ENCODE data around the gene PANK4. TPM values are rescaled to one million over a fixed set of nuclear protein-coding genes. Genes with fewer than 3 reads are reported as not detected.

Gene PANK4
- total and polyA plus RNA-seq, 2 donors (not counting 3 experiments of a cell fraction or from before 2014, with no cell fraction given) = 22.1 to 34.0 TPM

DNA sequence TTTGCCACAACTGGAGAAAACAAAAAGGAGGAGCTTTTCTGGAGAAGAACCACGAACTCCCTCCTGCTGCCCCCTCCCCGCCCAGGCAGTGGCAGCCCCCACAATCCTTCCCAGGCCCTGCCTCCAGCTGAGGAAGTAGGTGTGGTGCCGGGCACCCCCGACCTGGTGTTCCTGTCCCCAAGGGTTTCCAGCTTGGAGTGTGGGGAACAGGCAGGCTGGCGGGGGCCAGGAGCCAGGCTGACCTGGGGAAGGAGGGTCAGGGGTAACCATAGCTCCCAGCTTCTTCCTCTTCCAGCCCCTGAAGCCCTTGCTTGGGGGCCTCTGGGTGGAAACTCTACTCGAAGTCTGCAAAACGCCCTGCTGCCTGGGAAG lies 7.9 kb upstream of the PANK4 start:
- Histone ChIP-seq H4K20me1 (replicated peaks; ENCODE audit: control insufficient read depth, extremely low read depth, insufficient read depth, low read length) (no peaks in the 10 kb centered on the region), H3K9ac (replicated peaks; ENCODE audit: extremely low read depth, insufficient read depth, low read length) (no peak overlapping the region), H3K9me3 (replicated peaks; ENCODE audit: control insufficient read depth, insufficient read depth, low read length) (no peaks in the 10 kb centered on the region), H3K27ac (ENCODE audit: insufficient read depth, low read depth, low read length) (no peak overlapping the region), H3K4me3 (replicated peaks in 1 of 3; ENCODE audit: insufficient read depth in 1 of 3, low read depth in 1 of 3, low read length in 3 of 3) (no peak overlapping the region), H2AFZ (ENCODE audit: low read depth, low read length) (no peak overlapping the region), H3K4me1 (ENCODE audit: control insufficient read depth, extremely low read depth, insufficient read depth, low read length) (no peaks in the 10 kb centered on the region), H3K36me3 (ENCODE audit: control insufficient read depth in 2 of 2, extremely low read depth in 1 of 2, insufficient read depth in 2 of 2, low read length in 2 of 2) (no peaks in the 10 kb centered on the region), H3K4me2 (ENCODE audit: insufficient read depth, low read length) (no peak overlapping the region), H3K9me1 (replicated peaks; ENCODE audit: control insufficient read depth, extremely low read depth, insufficient read depth, low read length) (no peaks in the 10 kb centered on the region), H3K27me3 (ENCODE audit: control insufficient read depth in 2 of 2, insufficient read depth in 2 of 2, low read length in 2 of 2) (peaks cover 12 to 16% of the 10 kb centered on the region in 2 experiments), H3K79me2 (ENCODE audit: control insufficient read depth, insufficient read depth, low read length) (no peaks in the 10 kb centered on the region)
- intact Hi-C loops (cut with micrococcal nuclease) = no loop called here
- BruUV-seq (replicated peaks) = no TSS peak
- ChIA-PET CTCF (interaction anchor here (1.5 kb wide), 1 partner anchor 8 kb away, joined by 5 read pairs; no protein-coding TSS in a partner anchor), POLR2A (no interaction called here)
- TF ChIP-seq POLR2AphosphoS5 (IDR thresholded peaks at IDR 0.05; ENCODE audit: insufficient read depth, low read depth, low read length) (no peak), FOS (IDR thresholded peaks at IDR 0.05; ENCODE audit: borderline replicate concordance, insufficient read depth, low read length) (no peak), EZH2 (IDR thresholded peaks at IDR 0.05; ENCODE audit: borderline replicate concordance, low read depth, low read length, severe bottlenecking) (no peak), MYC (IDR thresholded peaks at IDR 0.05; ENCODE audit: low read depth, low read length) (no peak), POLR2A (IDR thresholded peaks at IDR 0.05; ENCODE audit: low read depth, low read length) (no peak), GATA2 (IDR thresholded peaks at IDR 0.05; ENCODE audit: insufficient read depth, insufficient read length, low read depth, low read length) (no peak), JUN (IDR thresholded peaks at IDR 0.05; ENCODE audit: borderline replicate concordance, insufficient read depth, insufficient read length, low read depth) (no peak)
- TF ChIP-seq, protein P1, sequence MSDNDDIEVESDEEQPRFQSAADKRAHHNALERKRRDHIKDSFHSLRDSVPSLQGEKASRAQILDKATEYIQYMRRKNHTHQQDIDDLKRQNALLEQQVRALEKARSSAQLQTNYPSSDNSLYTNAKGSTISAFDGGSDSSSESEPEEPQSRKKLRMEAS (IDR thresholded peaks at IDR 0.05; ENCODE audit: insufficient read depth, insufficient read length) = no peak
- TF ChIP-seq, protein P2, sequence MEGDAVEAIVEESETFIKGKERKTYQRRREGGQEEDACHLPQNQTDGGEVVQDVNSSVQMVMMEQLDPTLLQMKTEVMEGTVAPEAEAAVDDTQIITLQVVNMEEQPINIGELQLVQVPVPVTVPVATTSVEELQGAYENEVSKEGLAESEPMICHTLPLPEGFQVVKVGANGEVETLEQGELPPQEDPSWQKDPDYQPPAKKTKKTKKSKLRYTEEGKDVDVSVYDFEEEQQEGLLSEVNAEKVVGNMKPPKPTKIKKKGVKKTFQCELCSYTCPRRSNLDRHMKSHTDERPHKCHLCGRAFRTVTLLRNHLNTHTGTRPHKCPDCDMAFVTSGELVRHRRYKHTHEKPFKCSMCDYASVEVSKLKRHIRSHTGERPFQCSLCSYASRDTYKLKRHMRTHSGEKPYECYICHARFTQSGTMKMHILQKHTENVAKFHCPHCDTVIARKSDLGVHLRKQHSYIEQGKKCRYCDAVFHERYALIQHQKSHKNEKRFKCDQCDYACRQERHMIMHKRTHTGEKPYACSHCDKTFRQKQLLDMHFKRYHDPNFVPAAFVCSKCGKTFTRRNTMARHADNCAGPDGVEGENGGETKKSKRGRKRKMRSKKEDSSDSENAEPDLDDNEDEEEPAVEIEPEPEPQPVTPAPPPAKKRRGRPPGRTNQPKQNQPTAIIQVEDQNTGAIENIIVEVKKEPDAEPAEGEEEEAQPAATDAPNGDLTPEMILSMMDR (IDR thresholded peaks at IDR 0.05; ENCODE audit: extremely low read depth in 1 of 2, insufficient read depth in 1 of 2, low read depth in 1 of 2, low read length in 2 of 2) = no peak
- DNase-seq (ENCODE audit: low read depth, low spot score) (no peak), FAIRE-seq (no peak)
- dilution Hi-C loops (cut with MboI; ENCODE audit: extremely low pct_ligation_motif_present, low sequenced_read_pairs) = no loop called here

Measured in endothelial cell of umbilical vein (primary cell).